Endothelial cell of umbilical vein (primary cell): Measurements from ENCODE around the gene CPNE2. TPM values are rescaled to one million over a fixed set of nuclear protein-coding genes. Genes with fewer than 3 reads are reported as not detected.

Experiments used
- BruUV-seq: library from RNA; stranded (reverse); fragments of 400-500 nt; replicated peaks from 2 replicates; lab custom pipeline; 2021; lab: Mats Ljungman, UMichigan
- CTCF ChIA-PET: fragments of 300-600, 350-600 bp; sonication (Branson Sonifier 250); formaldehyde crosslinking; loops from one replicate; lab custom pipeline; 2021; ENCODE audit warnings: antibody characterized with exemption, inconsistent platforms; lab: Charles Lee
- POLR2A ChIA-PET: fragments of 300-600, 350-600 bp; sonication (Branson Sonifier 250); formaldehyde crosslinking; loops from one replicate; lab custom pipeline; 2021; ENCODE audit warnings: antibody characterized with exemption, inconsistent platforms; lab: Charles Lee
- DNase-seq: peaks from one replicate; pipeline ENCODE4 v3.0.0-alpha.2; 2011; ENCODE audit warnings: low read depth, low spot score
- FAIRE-seq: peaks from 2 replicates; lab custom pipeline; 2011; peaks lifted over from hg19 to GRCh38; lab: Jason Lieb, UNC
- H2AFZ ChIP-seq: 2 replicates; pipeline ENCODE4 v1.6.0; 2012; ENCODE audit warnings: low read depth, low read length, control low read depth, inconsistent platforms
- H3K27ac ChIP-seq: 2 replicates; pipeline ENCODE4 v1.5.1; 2011; ENCODE audit warnings: low read depth, mild to moderate bottlenecking, control low read depth, low read length, moderate library complexity; ENCODE audit not compliant: insufficient read depth
- H3K27me3 ChIP-seq, 2 experiments: 2 replicates each; pipeline versions ENCODE4 v1.6.0 to v1.6.1; 2011; ENCODE audit warnings: low read length in 2 of 2, mixed read lengths in 1 of 2; ENCODE audit not compliant: control insufficient read depth in 2 of 2, insufficient read depth in 2 of 2
- H3K36me3 ChIP-seq, 2 experiments: 2 replicates in 1 of 2; 3 replicates in 1 of 2; pipeline ENCODE4 v1.5.1; 2011; ENCODE audit warnings: low read length in 2 of 2, mild to moderate bottlenecking in 1 of 2, moderate library complexity in 1 of 2; ENCODE audit not compliant: control insufficient read depth in 2 of 2, insufficient read depth in 2 of 2; ENCODE audit errors: extremely low read depth in 1 of 2
- H3K4me1 ChIP-seq: 3 replicates; pipeline ENCODE4 v1.5.1; 2011; ENCODE audit warnings: mild to moderate bottlenecking, low read length; ENCODE audit not compliant: control insufficient read depth, insufficient read depth; ENCODE audit errors: extremely low read depth
- H3K4me2 ChIP-seq: 2 replicates; pipeline ENCODE4 v1.6.1; 2011; ENCODE audit warnings: low read length, control low read depth, mixed read lengths; ENCODE audit not compliant: insufficient read depth
- H3K4me3 ChIP-seq, 3 experiments: fragments of 200-600 bp in 1 of 3; sonication (generic), shearing (Covaris generic) in 1 of 3; replicated peaks in 1 of 3; 2 replicates each; pipeline ENCODE4 v1.5.1; 2011 to 2016; ENCODE audit warnings: control low read depth in 3 of 3, low read length in 3 of 3, mild to moderate bottlenecking in 2 of 3, inconsistent platforms in 1 of 3, low read depth in 1 of 3, moderate library complexity in 1 of 3; ENCODE audit not compliant: insufficient read depth in 1 of 3
- H3K79me2 ChIP-seq: 2 replicates; pipeline ENCODE4 v1.6.0; 2012; ENCODE audit warnings: low read length, inconsistent platforms; ENCODE audit not compliant: control insufficient read depth, insufficient read depth
- H3K9ac ChIP-seq: replicated peaks from 2 replicates; pipeline ENCODE3; 2011; ENCODE audit warnings: low read length, control low read depth; ENCODE audit not compliant: insufficient read depth; ENCODE audit errors: extremely low read depth
- H3K9me1 ChIP-seq: replicated peaks from 3 replicates; pipeline ENCODE4 v1.6.0; 2011; ENCODE audit warnings: mild to moderate bottlenecking, low read length; ENCODE audit not compliant: control insufficient read depth, insufficient read depth; ENCODE audit errors: extremely low read depth
- H3K9me3 ChIP-seq: replicated peaks from 2 replicates; pipeline ENCODE4 v1.5.1; 2012; ENCODE audit warnings: low read length, inconsistent platforms; ENCODE audit not compliant: control insufficient read depth, insufficient read depth
- H4K20me1 ChIP-seq: replicated peaks from 2 replicates; pipeline ENCODE3; 2011; ENCODE audit warnings: mild to moderate bottlenecking, low read length; ENCODE audit not compliant: control insufficient read depth, insufficient read depth; ENCODE audit errors: extremely low read depth
- CTCF ChIP-seq, 2 donors: IDR thresholded peaks; 1 replicate in 1 of 2; 2 replicates in 1 of 2; pipeline ENCODE4 v1.5.1; 2011; ENCODE audit warnings: low read length in 2 of 2, mild to moderate bottlenecking in 2 of 2, moderate library complexity in 2 of 2, control low read depth in 1 of 2, inconsistent platforms in 1 of 2, low read depth in 1 of 2; ENCODE audit not compliant: insufficient read depth in 1 of 2; ENCODE audit errors: extremely low read depth in 1 of 2
- EZH2 ChIP-seq: IDR thresholded peaks from 2 replicates; pipeline ENCODE4 v1.6.1; 2012; ENCODE audit warnings: borderline replicate concordance, low read depth, mild to moderate bottlenecking, moderate library complexity, low read length, inconsistent platforms; ENCODE audit not compliant: severe bottlenecking
- FOS ChIP-seq: IDR thresholded peaks from 2 replicates; pipeline ENCODE4 v1.6.1; 2011; ENCODE audit warnings: mild to moderate bottlenecking, low read length, moderate library complexity, borderline replicate concordance; ENCODE audit not compliant: insufficient read depth
- GATA2 ChIP-seq: IDR thresholded peaks from 2 replicates; pipeline ENCODE4 v1.7.0; 2011; ENCODE audit warnings: low read depth, mild to moderate bottlenecking, moderate library complexity, mixed read lengths, low read length; ENCODE audit not compliant: insufficient read length, insufficient read depth
- JUN ChIP-seq: IDR thresholded peaks from 2 replicates; pipeline ENCODE4 v1.6.1; 2011; ENCODE audit warnings: borderline replicate concordance, low read depth; ENCODE audit not compliant: insufficient read length, insufficient read depth
- MAX ChIP-seq: IDR thresholded peaks from 2 replicates; pipeline ENCODE4 v1.6.1; 2011; ENCODE audit not compliant: insufficient read depth, insufficient read length
- MYC ChIP-seq: IDR thresholded peaks from one replicate; pipeline ENCODE4 v1.6.1; 2011; ENCODE audit warnings: mild to moderate bottlenecking, low read depth, low read length
- POLR2A ChIP-seq: IDR thresholded peaks from 2 replicates; pipeline ENCODE4 v1.6.1; 2012; ENCODE audit warnings: low read depth, mild to moderate bottlenecking, control low read depth, low read length
- POLR2AphosphoS5 ChIP-seq: IDR thresholded peaks from 2 replicates; pipeline ENCODE4 v1.6.1; 2012; ENCODE audit warnings: low read depth, mild to moderate bottlenecking, control low read depth, low read length, moderate library complexity; ENCODE audit not compliant: insufficient read depth
- dilution Hi-C: fragments of 300-500 bp; cut with MboI; formaldehyde crosslinking; loops from one replicate; pipeline ENCODE4 v1.15.0; 2019; ENCODE audit warnings: low sequenced_read_pairs; ENCODE audit not compliant: extremely low pct_ligation_motif_present
- intact Hi-C: fragments of 100-400 bp; cut with micrococcal nuclease; formaldehyde crosslinking; loops from one replicate; pipeline ENCODE4 v1.10.0; 2022
- polyA plus RNA-seq, 4 experiments: library from polyadenylated mRNA; depleted of rRNA in 3 of 4; stranded (reverse) in 3 of 4; unstranded in 1 of 4; fragments of >200 nt; gene quantifications; 2 replicates each; pipeline versions ENCODE4 v1.2.1 to v1.2.3, GENCODE V29; 2011 to 2012; ENCODE audit warnings: missing spikeins in 1 of 4
- total RNA-seq: library from RNA; stranded (reverse); gene quantifications from 2 replicates; pipeline ENCODE4 v1.2.3, GENCODE V29; 2021

The CPNE2 gene
- total and polyA plus RNA-seq, 2 donors (not counting 3 experiments of a cell fraction or from before 2014, with no cell fraction given): 91.9 to 187 TPM

- Histone ChIP-seq H3K4me1 (peaks cover 23% of the 10 kb centered on the region), H3K27ac (peak overlapping the region; percentile 89), H3K9me1 (no peaks in the 10 kb centered on the region), H3K4me3 (peak overlapping the region; percentile 63 to 81 (median 75)), H3K36me3 (peaks cover 0 to 3% of the 10 kb centered on the region in 2 experiments), H4K20me1 (no peaks in the 10 kb centered on the region), H3K79me2 (peaks cover 83% of the 10 kb centered on the region), H3K4me2 (peak overlapping the region; percentile 85), H3K27me3 (no peaks in the 10 kb centered on the region), H2AFZ (peak overlapping the region; percentile 38), H3K9ac (peak overlapping the region; percentile 98), H3K9me3 (no peaks in the 10 kb centered on the region)
- FAIRE-seq: no peak
- BruUV-seq: no TSS peak
- intact Hi-C loops (loop anchor here (5.0 kb wide), 2 partner anchors 97 to 232 kb away; partner anchors contain the start of gene PLLP), dilution Hi-C loops (loop anchor here (5.0 kb wide), 1 partner anchor 38 kb away; no protein-coding TSS in a partner anchor)
- TF ChIP-seq POLR2A (no peak), CTCF (IDR thresholded peaks at IDR 0.05; ENCODE audit: extremely low read depth in 1 of 2, insufficient read depth in 1 of 2, low read depth in 1 of 2, low read length in 2 of 2) (no peak), JUN (no peak), GATA2 (no peak), POLR2AphosphoS5 (no peak), MAX (no peak), MYC (no peak), FOS (no peak), EZH2 (no peak)
- CTCF ChIA-PET: interaction anchor here (2.0 kb wide), 1 partner anchor 34 kb away, joined by 4 read pairs; no protein-coding TSS in a partner anchor
- POLR2A ChIA-PET: no interaction called here
- DNase-seq: peak; percentile 77
Observed at GRCh38 chr16:57184887-57185445, 92.6 kb downstream of the CPNE2 start.
